NCI-H187 treated with DMSO at 0.1 percent for 48 hours (cell line): ENCODE measurements around the gene DHRS7B.
"Not testable (repeated sequence)": the region's sequence is repeated elsewhere in the genome, so short reads cannot be mapped to it uniquely, and the experiment has no call there.

Source experiments
- DNase-seq: peaks from one replicate; lab custom pipeline; 2025; lab: John Stamatoyannopoulos, UW

DHRS7B gene

GRCh38 chr17:21210411-21211076 lies 83.8 kb downstream of the DHRS7B start:
- DNase-seq: no peak

- DNase-seq: no peak
These were observed 85.2 kb downstream of the DHRS7B start for GRCh38 chr17:21211825-21212479.

GRCh38 chr17:21212826-21213637 lies 86.3 kb downstream of the DHRS7B start:
- no peak for DNase-seq

- DNase-seq: no peak
These were observed 86.9 kb downstream of the DHRS7B start for GRCh38 chr17:21213638-21214014.

- DNase-seq: peak; percentile 38
These were observed 87.4 kb downstream of the DHRS7B start, which contains the start of gene TMEM11 for GRCh38 chr17:21214015-21214776. Gene TMEM11 (minus strand): TSS chr17:21214161. CDS start chr17:21214152, 9 bp downstream.

- no peak for DNase-seq
These were observed 88.2 kb downstream of the DHRS7B start for GRCh38 chr17:21214777-21215541.

GRCh38 chr17:21215935-21216334 lies 89.2 kb downstream of the DHRS7B start:
- no peak for DNase-seq

GRCh38 chr17:21217346-21217745 lies 90.6 kb downstream of the DHRS7B start:
- no peak for DNase-seq

- DNase-seq: no peak
These were observed 91.3 kb downstream of the DHRS7B start for GRCh38 chr17:21218101-21218500.

GRCh38 chr17:21218831-21219380 lies 92.1 kb downstream of the DHRS7B start:
- no peak for DNase-seq

- no peak for DNase-seq
These were observed 96.3 kb downstream of the DHRS7B start for GRCh38 chr17:21223086-21223485.

- not testable (repeated sequence) for DNase-seq
These were observed 100.5 kb downstream of the DHRS7B start for GRCh38 chr17:21227277-21227676.

GRCh38 chr17:21228111-21228510 lies 101.3 kb downstream of the DHRS7B start:
- DNase-seq: no peak

GRCh38 chr17:21228845-21229244 lies 102.1 kb downstream of the DHRS7B start:
- DNase-seq: no peak

GRCh38 chr17:21231533-21231932 lies 104.8 kb downstream of the DHRS7B start:
- no peak for DNase-seq

- DNase-seq: no peak
These were observed 105.4 kb downstream of the DHRS7B start for GRCh38 chr17:21232033-21232749.

- DNase-seq: no peak
These were observed 107.0 kb downstream of the DHRS7B start for GRCh38 chr17:21233581-21234347.

GRCh38 chr17:21235921-21236320 lies 109.2 kb downstream of the DHRS7B start:
- no peak for DNase-seq

- DNase-seq: no peak
These were observed 113.1 kb downstream of the DHRS7B start for GRCh38 chr17:21239680-21240368.
